ENCODE measurements around the gene ELL2. TPM values are rescaled to one million over a fixed set of nuclear protein-coding genes. Genes with fewer than 3 reads are reported as not detected.
A peak's percentile ranks its signal among the peaks of the same experiment; 100 is the strongest.

ELL2 gene
- total RNA-seq, 4 donors from 2014 or later, result 58.2 to 128 (median 95.0) TPM

DNA sequence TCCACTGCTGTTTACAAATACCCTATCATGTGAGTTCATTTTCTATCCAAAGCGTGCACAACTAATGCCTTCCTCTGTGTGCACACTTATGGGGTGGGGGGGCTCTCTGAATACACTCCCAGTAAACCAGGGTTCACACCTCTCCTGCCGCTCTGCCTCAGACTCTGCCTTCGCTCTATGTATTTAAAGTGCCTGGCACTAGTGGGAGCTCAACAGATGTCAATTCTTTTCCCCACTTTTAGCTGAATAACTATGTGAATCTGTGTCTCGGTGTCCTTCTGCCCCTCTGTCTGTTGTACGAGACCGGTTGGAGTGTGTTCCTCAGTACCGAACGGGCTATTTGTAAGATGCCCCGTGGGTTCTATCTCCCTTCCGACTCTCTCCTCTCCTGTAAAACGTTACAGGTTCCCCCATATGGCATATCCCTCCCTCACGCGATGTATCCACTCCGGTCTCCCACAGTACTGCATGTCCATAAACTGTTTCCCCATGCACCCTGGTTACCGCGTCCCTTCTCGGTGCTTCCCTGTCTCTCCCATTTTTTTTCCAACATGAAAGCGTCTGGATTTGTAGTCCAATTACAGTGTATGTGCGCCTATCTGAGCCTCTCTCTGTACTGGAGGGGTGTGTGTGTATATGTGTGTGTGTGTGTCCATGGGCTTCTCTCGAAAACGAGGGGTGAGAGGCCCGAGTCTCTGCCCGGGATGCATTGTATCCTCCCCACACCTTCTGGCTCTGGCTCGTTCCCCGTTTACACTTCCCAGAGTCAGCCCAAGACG lies 1.6 kb downstream of the ELL2 start:
- Histone ChIP-seq H3K4me3 (peak overlapping the region; percentile 74), H3K27ac (peak overlapping the region; percentile 98), H3K36me3 (no peaks in the 10 kb centered on the region), H3K27me3 (no peaks in the 10 kb centered on the region), H3K4me1 (peaks cover 56% of the 10 kb centered on the region), H3K9me3 (no peaks in the 10 kb centered on the region)
- TF ChIP-seq CTCF (IDR thresholded peaks at IDR 0.05), result no peak
- TF ChIP-seq EP300 (IDR thresholded peaks at IDR 0.05), result no peak
- DNase-seq (ENCODE audit: low spot score in 2 of 2), result peak in 1 of 2 donors; percentile 64
- 14% methylated on average over 26 of the region's 26 CpGs for WGBS

GRCh38 chr5:95959051-95959887 lies 2.4 kb downstream of the ELL2 start:
- Histone ChIP-seq H3K4me1 (peaks cover 57% of the 10 kb centered on the region), H3K27ac (peak overlapping the region; percentile 98), H3K36me3 (no peaks in the 10 kb centered on the region), H3K27me3 (no peaks in the 10 kb centered on the region), H3K4me3 (peak overlapping the region; percentile 74), H3K9me3 (no peaks in the 10 kb centered on the region)
- WGBS, result 58% methylated on average over 9 of the region's 9 CpGs
- no peak for TF ChIP-seq POLR2AphosphoS5 (IDR thresholded peaks at IDR 0.05)
- no peak for TF ChIP-seq POLR2A (IDR thresholded peaks at IDR 0.05)
- TF ChIP-seq CTCF (IDR thresholded peaks at IDR 0.05), result no peak
- TF ChIP-seq EP300 (IDR thresholded peaks at IDR 0.05), result no peak
- DNase-seq (ENCODE audit: low spot score in 2 of 2), result no peak

DNA sequence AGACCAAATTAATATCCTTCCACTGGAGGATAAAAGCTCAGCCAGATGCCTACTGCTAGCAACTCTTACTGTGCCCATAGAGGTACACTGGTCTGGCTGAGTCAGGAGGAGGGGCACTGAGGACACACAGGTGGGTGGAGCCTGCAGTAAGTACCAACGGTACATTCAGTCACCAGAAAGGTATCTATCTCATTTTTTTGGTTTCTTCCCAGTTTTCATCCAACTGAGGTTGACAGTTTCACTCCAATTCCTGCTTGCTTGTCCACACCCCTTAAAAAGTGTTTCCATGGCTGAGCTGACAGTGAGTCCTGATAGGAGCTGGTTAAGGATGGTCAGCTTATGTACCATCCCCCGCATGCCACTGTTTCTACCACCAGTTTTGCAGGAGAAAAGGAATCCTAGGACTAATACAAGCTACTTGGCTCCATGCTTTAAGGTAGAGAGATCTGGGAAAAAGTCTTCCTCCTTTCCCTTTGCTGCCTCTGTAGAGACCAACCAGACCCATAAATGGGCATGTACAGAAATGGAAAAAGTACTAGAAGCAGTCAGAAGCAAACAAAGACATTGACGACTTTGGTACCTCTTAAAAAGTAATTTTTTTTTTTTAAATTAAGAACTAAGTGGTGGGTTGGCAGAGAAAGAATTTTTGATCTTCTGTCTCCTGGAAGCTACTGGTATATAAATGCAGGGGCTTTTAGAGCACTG lies 3.2 kb downstream of the ELL2 start:
- Histone ChIP-seq H3K4me3 (peak overlapping the region; percentile 74), H3K27me3 (no peaks in the 10 kb centered on the region), H3K4me1 (peaks cover 60% of the 10 kb centered on the region), H3K27ac (no peak overlapping the region), H3K9me3 (no peaks in the 10 kb centered on the region), H3K36me3 (no peaks in the 10 kb centered on the region)
- WGBS, result 66% methylated on average over 3 of the region's 3 CpGs
- TF ChIP-seq POLR2AphosphoS5 (IDR thresholded peaks at IDR 0.05), result no peak
- TF ChIP-seq CTCF (IDR thresholded peaks at IDR 0.05), result no peak
- no peak for TF ChIP-seq EP300 (IDR thresholded peaks at IDR 0.05)
- TF ChIP-seq POLR2A (IDR thresholded peaks at IDR 0.05), result no peak
- DNase-seq (ENCODE audit: low spot score in 2 of 2), result no peak

- no peak overlapping the region for H3K27ac ChIP-seq
- TF ChIP-seq POLR2AphosphoS5 (IDR thresholded peaks at IDR 0.05) (no peak), CTCF (IDR thresholded peaks at IDR 0.05) (no peak), POLR2A (IDR thresholded peaks at IDR 0.05) (no peak), EP300 (IDR thresholded peaks at IDR 0.05) (no peak)
- peak overlapping the region; percentile 74 for H3K4me3 ChIP-seq
Observed at GRCh38 chr5:95957561-95958203, 4.0 kb downstream of the ELL2 start.

More at GRCh38 chr5:95957561-95958203, 4.0 kb downstream of the ELL2 start:
- no peaks in the 10 kb centered on the region for H3K36me3 ChIP-seq
- no peak for DNase-seq (ENCODE audit: low spot score in 2 of 2)
- H3K9me3 ChIP-seq, result no peaks in the 10 kb centered on the region
- 95% methylated on average over 3 of the region's 3 CpGs for WGBS
- H3K27me3 ChIP-seq, result no peaks in the 10 kb centered on the region
- H3K4me1 ChIP-seq, result peaks cover 61% of the 10 kb centered on the region

All from suprapubic skin (tissue), 4 donors.